NOMO-1 treated with dmso at 0.1 percent for 144 hours (cell line): Measurements from ENCODE around the gene SQSTM1.
"Not testable (repeated sequence)": the region's sequence is repeated elsewhere in the genome, so short reads cannot be mapped to it uniquely, and the experiment has no call there.

Experiments
- DNase-seq: peaks from one replicate; lab custom pipeline; 2025; ENCODE audit not compliant: unreplicated experiment; lab: John Stamatoyannopoulos, UW

SQSTM1 gene

GRCh38 chr5:179823937-179824744, 3.4 kb downstream of the SQSTM1 start:
- no peak for DNase-seq

- no peak for DNase-seq
These were observed 4.0 kb downstream of the SQSTM1 start for GRCh38 chr5:179824745-179825112.

- DNase-seq: no peak
These were observed 5.0 kb downstream of the SQSTM1 start for GRCh38 chr5:179825655-179826182.

- DNase-seq: peak; percentile 86
These were observed 7.0 kb downstream of the SQSTM1 start for GRCh38 chr5:179827680-179828079.

- DNase-seq: no peak
These were observed 8.2 kb downstream of the SQSTM1 start for GRCh38 chr5:179828756-179829421.

GRCh38 chr5:179829732-179830435, 9.2 kb downstream of the SQSTM1 start:
- no peak for DNase-seq

GRCh38 chr5:179830818-179831468, 10.2 kb downstream of the SQSTM1 start:
- DNase-seq: no peak

- DNase-seq: no peak
These were observed 11.5 kb downstream of the SQSTM1 start for GRCh38 chr5:179832039-179832745.

- no peak for DNase-seq
These were observed 12.5 kb downstream of the SQSTM1 start for GRCh38 chr5:179833056-179833708.

- no peak for DNase-seq
These were observed 13.0 kb downstream of the SQSTM1 start for GRCh38 chr5:179833709-179834070.

GRCh38 chr5:179834120-179834519, 13.4 kb downstream of the SQSTM1 start:
- DNase-seq: no peak

- not testable (repeated sequence) for DNase-seq
These were observed 14.2 kb downstream of the SQSTM1 start for GRCh38 chr5:179834871-179835270.

GRCh38 chr5:179836225-179837019, 15.7 kb downstream of the SQSTM1 start:
- DNase-seq: no peak

GRCh38 chr5:179837076-179838011, 16.6 kb downstream of the SQSTM1 start:
- DNase-seq: no peak

- no peak for DNase-seq
These were observed 18.9 kb downstream of the SQSTM1 start for GRCh38 chr5:179839328-179840256.

- no peak for DNase-seq
These were observed 19.6 kb downstream of the SQSTM1 start for GRCh38 chr5:179840321-179840720.

GRCh38 chr5:179840766-179841165, 20.1 kb downstream of the SQSTM1 start:
- DNase-seq: no peak
